HG03097 (cell line): ENCODE data around the gene DRD4.
A peak's percentile ranks its signal among the peaks of the same experiment; 100 is the strongest.

Experiments
- ATAC-seq: cut with Tn5 transposase; IDR thresholded peaks from one replicate; pipeline ENCODE4 v1.9.1; 2021; ENCODE audit not compliant: unreplicated experiment, low FRiP score

The DRD4 gene

DNA sequence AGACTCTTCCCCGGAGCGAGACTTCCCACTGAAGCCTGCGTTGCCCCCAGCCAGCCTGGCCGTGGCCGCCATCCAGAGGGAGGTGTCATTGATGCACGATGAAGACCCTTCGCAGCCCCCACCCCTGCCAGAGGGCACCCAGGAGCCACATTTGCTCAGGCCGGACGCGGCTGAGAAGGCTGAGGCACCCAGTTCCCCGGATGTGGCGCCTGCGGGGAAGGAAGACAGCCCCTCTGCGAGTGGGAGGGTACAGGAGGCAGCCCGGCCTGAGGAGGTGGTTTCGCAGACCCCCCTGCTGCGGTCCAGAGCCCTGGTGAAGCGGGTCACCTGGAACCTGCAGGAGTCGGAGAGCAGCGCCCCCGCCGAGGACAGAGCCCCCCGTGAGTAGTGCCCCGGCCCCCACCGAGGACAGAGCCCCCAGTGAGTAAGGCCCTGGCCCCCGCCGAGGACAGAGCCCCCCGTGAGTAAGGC lies 27.7 kb upstream of the DRD4 start:
- ATAC-seq: no peak

DNA sequence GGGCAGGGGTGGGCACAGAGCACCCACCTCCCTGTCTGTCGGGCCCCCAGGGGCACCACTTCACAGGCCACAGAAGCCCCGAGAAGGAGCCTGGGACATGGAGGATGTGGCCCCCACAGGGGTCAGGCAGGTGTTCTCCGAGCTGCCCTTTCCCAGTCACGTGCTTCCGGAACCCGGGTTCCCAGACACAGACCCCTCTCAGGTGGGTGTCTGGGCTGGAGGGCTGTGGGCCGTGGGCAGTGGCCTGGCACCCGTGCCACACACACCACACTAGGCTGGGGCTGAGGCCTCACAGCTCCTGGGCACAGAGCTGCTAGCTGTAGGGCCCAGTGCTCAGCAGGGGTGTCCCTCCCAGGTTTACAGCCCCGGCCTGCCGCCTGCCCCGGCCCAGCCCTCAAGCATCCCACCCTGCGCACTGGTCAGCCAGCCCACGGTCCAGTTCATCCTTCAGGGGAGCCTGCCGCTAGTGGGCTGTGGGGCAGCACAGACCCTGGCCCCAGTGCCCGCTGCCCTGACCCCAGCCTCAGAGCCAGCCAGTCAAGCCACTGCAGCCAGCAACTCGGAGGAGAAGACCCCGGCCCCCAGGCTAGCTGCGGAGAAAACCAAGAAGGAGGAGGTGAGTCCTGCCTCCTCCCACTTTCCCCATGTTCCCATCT lies 26.8 kb upstream of the DRD4 start:
- ATAC-seq: no peak

DNA sequence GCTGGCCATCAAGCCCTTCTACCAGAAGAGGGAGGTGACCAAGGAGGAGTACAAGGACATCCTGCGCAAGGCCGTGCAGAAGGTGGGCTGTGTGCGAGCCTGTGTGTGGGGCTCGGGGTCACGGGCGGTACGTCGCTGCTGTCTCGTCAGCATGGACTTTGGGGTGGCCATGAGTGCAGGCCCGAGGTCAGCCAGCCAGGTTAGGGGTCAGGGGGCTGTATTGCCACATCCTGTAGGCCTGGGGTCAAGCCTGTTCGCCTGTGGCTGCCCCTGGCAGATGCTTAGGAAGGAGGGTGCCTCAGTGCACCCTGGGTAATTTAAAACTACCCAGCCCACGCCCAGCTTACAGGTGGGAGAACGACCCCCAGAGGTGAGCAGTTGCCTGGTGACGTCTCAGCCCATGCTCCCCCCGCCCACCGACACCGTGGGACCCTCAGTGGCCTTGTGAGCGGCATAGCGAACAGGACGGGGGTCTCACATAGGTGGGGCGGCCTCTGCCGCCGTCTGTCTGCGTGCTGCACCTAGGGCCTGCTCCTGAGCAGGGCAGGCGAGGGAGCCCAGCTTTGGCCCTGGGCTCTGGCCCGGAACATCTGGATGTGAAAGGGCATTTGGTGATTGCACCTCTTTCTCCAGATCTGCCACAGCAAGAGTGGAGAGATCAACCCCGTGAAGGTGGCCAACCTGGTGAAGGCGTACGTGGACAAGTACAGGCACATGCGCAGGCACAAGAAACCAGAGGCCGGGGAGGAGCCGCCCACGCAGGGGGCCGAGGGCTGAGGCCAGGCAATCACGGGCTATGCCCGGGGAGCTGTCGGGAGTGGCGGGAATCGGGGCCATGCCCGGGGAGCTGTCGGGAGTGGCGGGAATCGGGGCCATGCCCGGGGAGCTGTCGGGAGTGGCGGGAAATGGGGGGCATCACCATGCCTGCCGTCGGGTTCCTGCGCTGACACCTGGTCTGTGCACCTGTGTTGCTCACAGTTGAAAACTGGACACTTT lies 25.8 kb upstream of the DRD4 start:
- no peak for ATAC-seq

DNA sequence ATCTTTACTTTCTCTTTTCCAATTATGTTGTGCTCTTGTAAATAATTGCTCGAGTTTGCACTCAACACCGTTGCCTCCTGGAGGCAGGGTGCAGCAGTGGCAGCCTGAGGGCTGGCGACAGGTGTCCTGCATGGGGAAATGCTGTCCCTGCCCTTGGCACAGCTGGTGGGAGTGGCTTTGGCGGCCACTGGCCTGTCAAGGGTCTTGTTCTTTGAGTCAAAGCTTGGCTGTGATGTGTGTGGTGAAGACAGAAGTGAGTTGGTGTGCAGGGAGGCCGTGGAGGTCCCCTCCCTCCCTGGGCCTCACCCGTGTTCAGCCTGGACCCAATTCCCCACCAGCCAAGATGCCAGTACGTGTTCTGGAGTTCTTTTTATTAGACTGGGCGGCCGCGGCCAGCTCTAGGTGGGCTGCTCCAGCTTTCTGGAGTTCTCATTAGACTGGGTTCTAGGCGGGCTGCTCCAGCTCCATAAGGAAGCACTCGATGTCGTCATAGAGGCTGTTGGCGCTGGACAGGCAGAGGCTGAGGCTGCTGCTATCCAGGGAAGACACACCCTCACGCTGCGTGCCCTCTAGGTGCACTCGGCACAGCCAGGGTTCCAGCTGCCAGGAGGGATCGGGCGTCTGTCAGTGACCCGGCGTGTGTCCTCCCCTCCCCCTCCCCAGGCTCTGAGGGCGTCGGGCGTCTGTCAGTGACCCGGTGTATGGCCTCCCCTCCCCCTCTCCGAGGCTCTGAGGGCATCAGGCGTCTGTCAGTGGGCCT lies 24.7 kb upstream of the DRD4 start:
- ATAC-seq: no peak

DNA sequence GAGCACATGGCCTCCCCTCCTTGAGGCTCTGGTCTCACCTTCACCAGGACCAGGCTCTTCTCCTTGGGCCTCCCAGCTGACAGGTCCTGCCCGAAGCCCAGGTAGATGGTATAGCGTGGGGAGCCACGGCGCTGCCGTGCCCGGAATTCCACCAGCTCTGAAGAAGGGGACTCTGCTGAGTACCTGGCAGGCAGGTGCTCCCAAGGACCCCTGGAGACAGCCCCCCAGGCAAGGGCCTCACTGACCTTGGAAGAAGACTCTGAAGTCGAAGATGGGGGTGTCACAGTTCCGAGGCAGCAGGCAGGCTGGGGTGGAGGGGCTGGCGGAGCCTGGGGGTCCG lies 24.1 kb upstream of the DRD4 start:
- ATAC-seq: no peak

DNA sequence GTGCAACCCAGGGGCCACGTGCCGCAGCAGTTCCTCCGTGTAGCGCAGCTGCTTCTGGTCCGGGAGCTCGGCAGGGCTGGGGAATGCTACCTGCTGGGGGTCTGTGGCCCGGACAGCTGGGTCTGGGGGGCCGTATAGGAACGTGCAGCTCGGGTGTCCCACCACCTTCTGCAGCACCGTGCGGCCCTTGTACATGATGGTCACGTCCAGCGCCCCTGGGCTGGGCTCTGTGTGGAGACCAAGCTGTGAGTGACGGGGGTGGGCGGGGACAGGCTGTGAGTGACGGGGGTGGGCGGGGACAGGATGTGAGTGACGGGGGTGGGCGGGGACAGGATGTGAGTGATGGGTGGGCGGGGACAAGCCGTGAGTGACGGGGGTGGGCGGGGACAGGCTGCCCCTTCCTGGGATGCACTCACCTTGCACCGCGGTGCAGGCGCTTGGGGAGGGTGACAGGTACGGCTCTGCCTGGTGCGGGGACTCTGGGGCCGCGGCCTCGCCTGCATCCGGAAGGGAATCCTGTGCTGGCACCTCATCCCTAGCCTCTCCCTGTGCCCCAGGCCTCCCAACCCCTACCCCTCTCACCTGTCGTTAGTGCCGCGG lies 23.6 kb upstream of the DRD4 start:
- no peak for ATAC-seq

DNA sequence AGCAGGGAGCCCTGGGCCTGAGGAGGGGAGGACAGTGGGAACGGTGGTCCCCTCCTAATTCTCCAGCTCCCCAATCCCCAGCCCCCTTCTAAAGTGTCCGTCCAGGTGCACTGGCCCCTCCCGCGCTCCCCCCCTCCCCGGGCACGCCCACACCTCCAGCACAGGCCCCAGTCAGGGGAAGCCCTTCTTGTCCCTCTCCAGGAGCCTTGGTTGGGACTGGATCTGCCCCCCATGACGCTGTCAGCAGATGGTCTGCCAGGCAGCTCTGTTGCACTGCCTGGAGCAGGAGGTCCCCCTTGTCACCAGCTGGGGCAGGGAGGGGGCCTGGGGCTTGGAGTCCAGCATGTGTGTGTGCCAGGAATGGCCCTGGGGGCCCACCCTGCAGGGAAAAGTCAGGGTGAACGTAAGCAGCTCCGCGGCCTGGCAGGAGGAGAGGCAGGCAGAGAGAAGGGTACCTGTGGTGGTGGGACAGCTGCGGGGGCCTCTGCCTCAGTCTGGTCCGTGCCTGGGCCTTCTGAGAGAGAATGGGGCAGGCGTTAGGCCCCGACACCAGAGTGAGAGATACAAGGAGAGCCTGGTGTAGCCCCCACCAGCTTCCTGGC lies 22.9 kb upstream of the DRD4 start:
- no peak for ATAC-seq

DNA sequence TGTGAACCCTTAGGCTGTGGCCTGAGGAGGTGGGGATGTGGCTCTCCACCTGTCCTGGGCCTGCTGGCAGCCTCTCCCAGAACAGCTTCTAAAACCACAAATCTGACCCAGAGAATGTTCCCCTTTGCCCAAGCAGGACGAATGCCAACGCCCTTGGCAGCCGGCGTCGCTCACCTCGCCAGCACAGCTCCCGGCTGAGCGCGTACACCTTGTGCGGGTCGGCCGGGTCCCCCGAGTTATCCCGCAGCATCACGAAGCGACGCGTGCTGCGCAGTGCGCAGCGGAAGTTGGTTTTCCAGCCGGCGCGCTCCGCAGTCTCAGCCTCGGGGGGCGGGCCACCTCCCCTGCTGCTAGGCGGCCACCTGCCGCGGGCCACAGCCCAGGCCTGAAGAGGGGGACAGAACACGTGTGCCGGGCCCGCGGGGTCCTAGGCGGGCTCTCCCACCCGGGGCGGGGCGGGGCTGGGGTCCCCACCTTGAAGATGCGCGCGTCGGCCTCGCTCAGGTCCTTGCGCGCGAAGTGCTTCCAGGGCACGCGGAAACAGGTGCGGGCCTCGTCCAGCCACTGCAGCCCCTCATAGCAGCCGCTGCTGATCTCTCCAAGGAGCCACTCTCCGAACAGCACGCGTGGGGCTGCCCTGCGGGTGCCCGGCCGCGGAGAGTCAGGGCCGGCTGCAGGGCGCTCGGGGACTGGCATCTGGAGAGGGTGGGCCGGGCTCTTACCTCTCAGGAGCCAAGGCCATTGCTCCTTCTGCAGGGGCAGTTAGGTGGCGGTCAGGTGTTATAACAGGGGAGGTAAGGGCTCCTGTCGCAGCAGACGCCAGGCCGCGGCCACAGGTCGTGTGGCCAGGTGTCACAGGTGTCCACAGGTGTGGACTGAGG lies 22.2 kb upstream of the DRD4 start:
- no peak for ATAC-seq

DNA sequence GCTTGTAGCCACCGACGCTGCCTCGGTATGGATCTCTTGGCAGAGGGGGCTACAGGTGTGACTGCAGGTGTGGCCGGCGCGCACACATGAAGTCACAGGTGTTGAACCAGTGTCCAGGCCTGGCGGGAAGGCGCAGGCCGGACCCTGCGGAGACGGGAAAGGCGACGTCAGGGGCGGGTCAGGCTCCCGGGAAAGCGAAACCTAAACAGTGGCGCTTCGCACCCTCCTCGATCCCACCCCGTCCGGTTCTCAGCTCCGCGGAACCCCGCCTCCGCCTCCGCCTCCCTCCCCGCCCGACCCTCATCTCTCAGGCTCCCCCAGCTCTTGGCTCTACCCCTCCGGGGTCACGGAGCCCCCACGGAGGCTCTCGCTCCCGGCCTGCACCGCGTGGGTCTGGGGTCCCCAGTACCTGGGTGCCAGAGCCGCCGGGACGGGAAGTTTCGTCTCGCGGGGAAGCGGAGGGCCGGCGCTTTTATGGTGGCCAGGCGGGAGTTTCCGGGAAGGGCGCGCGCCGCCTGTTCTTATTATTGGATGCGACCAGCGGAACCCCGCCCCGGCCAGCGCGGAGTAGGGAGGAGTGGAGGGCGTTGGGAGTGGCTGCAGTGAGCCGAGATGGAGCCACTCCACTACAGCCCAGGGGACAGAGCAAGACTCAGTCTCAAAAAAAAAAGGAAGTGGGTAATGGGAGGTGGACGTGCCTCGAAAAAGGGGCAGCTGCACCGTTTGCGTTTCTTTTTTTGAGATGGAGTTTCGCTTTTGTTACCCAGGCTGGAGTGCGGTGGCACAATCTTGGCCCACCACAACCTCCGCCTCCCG lies 21.4 kb upstream of the DRD4 start, which contains the start of gene IRF7:
TSS of gene IRF7 (minus strand) at position 447 of the 816 bp plus-strand sequence. CDS start 586 bp downstream, outside the sequence.
- ATAC-seq: peak; percentile 79

DNA sequence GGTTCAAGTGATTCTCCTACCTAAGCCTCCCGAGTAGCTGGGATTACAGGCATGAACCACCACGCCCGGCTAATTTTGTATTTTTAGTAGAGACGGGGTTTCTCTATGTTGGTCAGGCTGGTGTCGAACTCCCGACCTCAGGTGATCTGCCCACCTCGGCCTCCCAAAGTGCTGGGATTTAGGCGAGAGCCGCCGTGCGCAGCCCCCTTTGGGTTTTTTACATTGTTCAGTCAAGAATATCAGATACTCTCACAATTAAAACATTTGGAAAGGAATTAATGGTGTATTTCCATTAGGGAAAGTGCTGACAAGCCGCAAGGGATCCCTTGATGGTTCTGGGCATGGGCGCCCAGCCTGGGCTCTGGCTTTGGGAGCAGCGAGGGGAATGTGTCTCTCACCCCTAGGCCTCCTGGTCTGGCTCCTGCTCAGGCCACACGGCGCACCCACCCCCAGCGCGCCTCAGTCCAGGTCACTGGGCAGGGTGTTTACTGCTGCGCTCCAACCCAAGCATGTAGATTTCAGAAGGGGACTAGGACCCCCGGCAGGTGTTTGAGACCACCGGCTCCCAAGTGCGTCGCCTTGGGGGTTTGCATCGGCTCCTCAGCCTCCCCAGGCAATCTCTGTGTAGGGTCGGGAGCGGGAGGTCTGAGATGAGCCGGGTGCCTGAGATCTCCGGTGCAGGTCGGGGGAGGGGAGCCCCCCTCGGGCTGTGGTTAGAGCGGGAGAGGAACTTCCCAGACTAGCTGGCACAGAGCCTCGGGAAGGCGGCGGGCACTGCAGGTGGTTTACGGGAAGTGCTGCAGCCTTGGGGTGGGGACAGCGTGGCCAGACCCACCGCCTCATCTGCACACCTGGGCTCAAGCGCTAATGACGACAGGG lies 20.5 kb upstream of the DRD4 start:
- ATAC-seq: no peak

DNA sequence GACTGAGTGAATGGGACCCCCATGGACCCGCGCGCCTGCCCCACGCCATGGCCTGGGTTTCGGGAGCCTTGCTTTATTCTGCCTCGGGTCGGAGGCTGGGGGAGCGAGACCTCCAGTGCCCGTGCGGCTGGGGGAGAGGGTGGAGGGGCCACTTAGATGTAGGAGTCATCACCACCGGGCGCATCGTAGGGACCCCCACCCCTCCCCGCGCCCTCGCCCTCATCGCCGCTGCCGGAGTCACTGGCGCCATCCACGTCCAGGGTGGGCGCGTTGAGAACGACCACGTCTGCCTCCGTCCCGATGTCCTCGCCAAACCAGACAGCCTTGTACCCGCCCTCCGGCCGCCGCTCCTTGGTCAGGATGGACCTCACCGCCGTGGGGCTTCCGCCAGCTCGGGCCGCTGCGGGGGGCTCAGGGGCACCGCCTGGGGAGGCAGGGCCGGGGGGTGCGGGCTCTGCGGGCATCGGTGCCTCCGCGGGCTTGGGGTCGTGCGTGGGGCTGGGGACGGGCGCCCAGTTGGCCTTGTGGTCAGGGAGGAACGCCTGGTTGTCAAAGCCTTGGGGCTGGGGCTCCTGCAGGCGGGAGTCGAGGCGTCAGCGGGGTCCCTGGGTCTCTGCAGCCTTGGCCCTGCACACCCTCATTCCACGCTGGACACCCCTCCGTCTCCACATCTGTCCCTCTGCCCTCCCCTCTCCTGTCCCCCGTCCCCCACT lies 19.7 kb upstream of the DRD4 start:
- ATAC-seq: no peak

DNA sequence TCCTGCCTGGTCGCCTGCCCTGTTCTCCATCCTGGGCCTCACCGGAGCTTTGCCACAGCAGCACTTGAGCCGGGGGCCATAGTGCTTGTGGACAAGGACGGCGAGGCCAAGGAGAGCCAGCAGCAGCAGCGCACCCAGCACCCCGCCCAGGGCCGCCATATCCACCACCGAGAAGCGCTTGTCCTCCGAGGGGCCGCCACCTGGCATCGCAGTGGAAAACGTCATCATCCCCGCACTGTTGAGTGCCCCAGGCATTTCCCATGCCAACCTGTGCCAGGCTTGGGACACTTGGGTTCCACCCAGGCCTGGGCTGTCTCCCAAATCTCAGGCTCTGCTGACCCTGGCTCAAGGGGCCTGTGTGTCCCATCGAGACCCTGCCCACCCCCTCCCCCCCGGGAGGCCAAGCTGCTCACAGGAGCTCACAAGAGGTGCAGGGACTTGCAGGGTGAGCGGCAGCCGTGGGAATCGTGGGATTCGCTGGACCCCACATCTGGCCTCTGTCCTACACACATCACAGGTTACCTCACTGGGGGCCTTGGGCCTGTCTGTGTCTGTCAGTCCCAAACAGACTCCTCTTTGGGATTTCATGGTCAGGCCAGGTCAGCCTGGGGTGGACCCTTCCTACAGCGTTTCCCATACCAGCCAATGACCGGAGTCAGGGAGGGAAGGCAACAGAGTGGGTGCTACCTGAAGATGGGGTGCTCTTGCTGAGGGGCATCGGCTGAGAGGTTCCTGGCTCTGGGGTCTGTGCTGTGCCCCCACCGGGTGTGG lies 19.0 kb upstream of the DRD4 start:
- no peak for ATAC-seq

DNA sequence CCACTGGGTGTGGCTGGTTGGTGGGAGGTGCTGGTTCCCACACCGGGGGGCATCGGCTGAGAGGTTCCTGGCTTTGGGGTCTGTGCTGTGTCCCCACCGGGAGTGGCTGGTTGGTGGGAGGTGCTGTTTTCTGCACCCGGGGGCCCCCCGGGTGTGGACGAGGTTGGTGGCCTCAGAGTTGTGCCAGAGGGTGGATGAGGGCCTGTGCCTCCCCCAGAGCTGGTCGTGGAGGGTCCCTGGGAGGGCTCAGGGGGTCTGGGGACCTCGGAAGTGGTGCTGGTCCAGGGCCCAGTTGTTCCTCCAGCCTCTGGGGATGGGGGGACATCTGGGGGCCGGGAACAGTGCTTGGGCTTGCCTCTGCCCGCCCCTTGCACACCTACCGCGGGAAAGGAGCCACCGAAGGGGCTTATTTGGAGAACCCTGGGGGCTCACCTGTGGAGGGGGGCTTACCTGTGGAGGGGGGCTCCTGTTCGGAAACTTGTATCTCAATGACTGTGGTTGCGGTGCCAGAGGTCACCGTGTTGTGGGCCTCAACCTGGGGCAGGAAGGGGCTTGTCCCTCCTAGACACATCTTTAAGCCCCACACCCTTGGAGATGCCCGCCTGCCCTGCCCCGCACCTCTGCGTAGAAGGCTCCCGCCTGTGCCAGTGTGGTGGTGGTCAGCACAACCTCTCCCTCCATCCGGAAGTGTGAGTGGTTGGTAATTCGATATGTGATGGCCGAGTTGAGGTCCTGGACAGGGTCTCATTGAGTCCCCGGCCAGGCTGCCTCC lies 18.0 kb upstream of the DRD4 start:
- ATAC-seq: no peak

DNA sequence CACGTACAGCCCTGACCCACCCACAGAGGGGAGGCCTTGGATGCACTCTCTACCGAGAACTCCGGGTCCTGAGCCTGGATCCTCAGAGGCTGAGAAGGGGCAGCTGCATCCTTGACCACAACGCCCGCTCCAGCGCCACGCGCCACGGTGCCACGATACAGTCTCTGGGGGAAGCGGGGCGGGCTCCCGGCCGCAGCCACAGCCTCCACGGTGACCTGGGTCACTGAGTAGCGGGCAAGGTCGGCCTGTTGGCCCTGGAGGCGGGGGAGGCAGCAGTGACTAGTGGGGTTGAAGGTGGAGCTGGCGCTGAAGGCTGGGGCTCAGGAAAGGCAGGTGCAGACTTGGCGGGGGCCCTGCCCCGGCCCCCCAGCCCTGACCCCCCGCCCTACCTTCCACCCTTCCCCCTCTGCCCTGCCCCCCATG lies 17.4 kb upstream of the DRD4 start:
- no peak for ATAC-seq

DNA sequence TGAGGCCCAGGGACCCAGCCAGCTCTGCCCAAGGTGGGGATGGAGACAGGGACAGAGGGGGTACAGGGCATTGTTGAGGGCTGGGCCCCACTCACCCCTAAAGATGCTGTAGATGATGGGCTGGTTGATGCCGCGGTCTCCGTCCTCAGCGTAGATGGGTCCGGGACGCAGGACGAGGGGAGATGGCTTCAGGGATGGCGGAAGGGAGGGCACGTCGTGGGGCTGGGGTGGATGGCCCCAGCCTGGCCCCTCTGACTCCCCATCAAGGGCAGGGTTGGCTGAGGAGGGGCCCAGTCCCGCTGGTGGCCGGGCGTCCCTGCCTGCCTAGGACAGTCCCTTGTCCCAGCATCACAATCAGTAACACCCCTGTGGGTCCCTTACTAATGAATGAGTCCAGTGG lies 16.9 kb upstream of the DRD4 start:
- ATAC-seq: no peak
